Measurements from ENCODE around the gene IGSF11. TPM values are rescaled to one million over a fixed set of nuclear protein-coding genes. Genes with fewer than 3 reads are reported as not detected.

The IGSF11 gene
- total and polyA plus RNA-seq, 2 of the 4 experiments (the other 2 are of a cell fraction), result 0.18 TPM; not detected in 1

DNA sequence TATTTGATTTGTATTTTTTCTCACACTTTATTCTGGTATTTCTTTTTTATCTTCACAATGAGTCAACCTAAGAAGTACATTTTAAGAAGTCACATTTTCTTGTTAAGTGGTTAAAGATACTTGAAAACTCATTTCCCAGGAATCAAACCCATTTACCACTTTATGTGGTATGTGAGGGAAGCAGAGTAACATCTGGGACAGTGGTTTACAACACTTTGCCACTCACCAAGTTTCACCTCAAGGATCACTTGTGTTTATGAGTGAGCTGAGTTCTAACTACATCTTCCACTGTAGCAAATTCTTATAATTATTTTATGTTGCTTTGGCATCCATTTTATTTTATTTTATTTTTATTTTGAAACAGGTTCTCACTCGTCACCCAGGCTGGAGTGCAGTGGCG is 53.8 kb downstream of the IGSF11 start:
- H3K14ac ChIP-seq (replicated peaks; ENCODE audit: low read depth, low read length), result no peak overlapping the region
- H3K23ac ChIP-seq (ENCODE audit: low read depth, low read length), result no peak overlapping the region
- intact Hi-C loops (cut with micrococcal nuclease), result no loop called here
- no peak overlapping the region for H4K5ac ChIP-seq (ENCODE audit: low read depth, low read length)
- DNase-seq (no peak), ATAC-seq (ENCODE audit: low read depth) (no peak)
- no peak overlapping the region for H3K56ac ChIP-seq (ENCODE audit: extremely low read depth, insufficient read depth, low read length)
- H3K79me1 ChIP-seq (ENCODE audit: low read depth in 1 of 2, low read length in 2 of 2), result no peaks in the 10 kb centered on the region
- no peak overlapping the region for H4K8ac ChIP-seq (ENCODE audit: low read depth in 2 of 2, low read length in 2 of 2)
- no CpG with 5 or more reads among the region's 2 CpGs for WGBS, 2 experiments (ENCODE audit: extremely low coverage in 2 of 2, insufficient read length in 1 of 2)
- H3K4me3 ChIP-seq (ENCODE audit: insufficient read depth, low read depth, low read length), result no peak overlapping the region
- no peak overlapping the region for H3K27ac ChIP-seq (ENCODE audit: insufficient read depth, low read length)
- no peak overlapping the region for H3K4me2 ChIP-seq (ENCODE audit: low read depth, low read length)
- no peak overlapping the region for H2BK5ac ChIP-seq (ENCODE audit: low read depth, low read length, poor library complexity, severe bottlenecking)
- H2BK20ac ChIP-seq (ENCODE audit: low read depth, low read length), result no peak overlapping the region
- POLR2A ChIA-PET (ENCODE audit: unreplicated experiment), result no interaction called here
- H2BK15ac ChIP-seq (ENCODE audit: low read depth, low read length), result no peak overlapping the region
- in situ Hi-C loops (cut with MboI; ENCODE audit: low sequenced_read_pairs), result no loop called here
- CTCF ChIA-PET, result no interaction called here
- H3K9ac ChIP-seq (ENCODE audit: low read depth, low read length), result no peak overlapping the region
- TF ChIP-seq POLR2A (IDR thresholded peaks at IDR 0.05; ENCODE audit: low read depth, low read length) (no peak), CEBPB (IDR thresholded peaks at IDR 0.05; ENCODE audit: low read depth, low read length) (no peak), RAD21 (IDR thresholded peaks at IDR 0.05; ENCODE audit: low read length) (no peak), BHLHE40 (IDR thresholded peaks at IDR 0.05; ENCODE audit: low read depth, low read length) (no peak), MAFK (IDR thresholded peaks at IDR 0.05; ENCODE audit: low read depth, low read length) (no peak), NFE2L2 (IDR thresholded peaks at IDR 0.05; ENCODE audit: low read depth, low read length) (no peak), RCOR1 (IDR thresholded peaks at IDR 0.05; ENCODE audit: insufficient replicate concordance, low read length) (no peak), SMC3 (IDR thresholded peaks at IDR 0.05; ENCODE audit: low read depth, low read length) (no peak), FOS (IDR thresholded peaks at IDR 0.05; ENCODE audit: low read depth, low read length) (no peak), MXI1 (IDR thresholded peaks at IDR 0.05; ENCODE audit: borderline replicate concordance, low read depth, low read length) (no peak), MAZ (IDR thresholded peaks at IDR 0.05; ENCODE audit: borderline replicate concordance, low read depth, low read length) (no peak), CHD1 (IDR thresholded peaks at IDR 0.05; ENCODE audit: low read depth, low read length) (no peak), RFX5 (IDR thresholded peaks at IDR 0.05; ENCODE audit: low read depth, low read length) (no peak)
- TF ChIP-seq, protein P1, sequence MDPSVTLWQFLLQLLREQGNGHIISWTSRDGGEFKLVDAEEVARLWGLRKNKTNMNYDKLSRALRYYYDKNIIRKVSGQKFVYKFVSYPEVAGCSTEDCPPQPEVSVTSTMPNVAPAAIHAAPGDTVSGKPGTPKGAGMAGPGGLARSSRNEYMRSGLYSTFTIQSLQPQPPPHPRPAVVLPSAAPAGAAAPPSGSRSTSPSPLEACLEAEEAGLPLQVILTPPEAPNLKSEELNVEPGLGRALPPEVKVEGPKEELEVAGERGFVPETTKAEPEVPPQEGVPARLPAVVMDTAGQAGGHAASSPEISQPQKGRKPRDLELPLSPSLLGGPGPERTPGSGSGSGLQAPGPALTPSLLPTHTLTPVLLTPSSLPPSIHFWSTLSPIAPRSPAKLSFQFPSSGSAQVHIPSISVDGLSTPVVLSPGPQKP (IDR thresholded peaks at IDR 0.05; ENCODE audit: borderline replicate concordance, low read depth, low read length), result no peak
- TF ChIP-seq, protein P2, sequence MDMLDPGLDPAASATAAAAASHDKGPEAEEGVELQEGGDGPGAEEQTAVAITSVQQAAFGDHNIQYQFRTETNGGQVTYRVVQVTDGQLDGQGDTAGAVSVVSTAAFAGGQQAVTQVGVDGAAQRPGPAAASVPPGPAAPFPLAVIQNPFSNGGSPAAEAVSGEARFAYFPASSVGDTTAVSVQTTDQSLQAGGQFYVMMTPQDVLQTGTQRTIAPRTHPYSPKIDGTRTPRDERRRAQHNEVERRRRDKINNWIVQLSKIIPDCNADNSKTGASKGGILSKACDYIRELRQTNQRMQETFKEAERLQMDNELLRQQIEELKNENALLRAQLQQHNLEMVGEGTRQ (IDR thresholded peaks at IDR 0.05; ENCODE audit: low read depth, low read length), result no peak
- TF ChIP-seq, protein P3, sequence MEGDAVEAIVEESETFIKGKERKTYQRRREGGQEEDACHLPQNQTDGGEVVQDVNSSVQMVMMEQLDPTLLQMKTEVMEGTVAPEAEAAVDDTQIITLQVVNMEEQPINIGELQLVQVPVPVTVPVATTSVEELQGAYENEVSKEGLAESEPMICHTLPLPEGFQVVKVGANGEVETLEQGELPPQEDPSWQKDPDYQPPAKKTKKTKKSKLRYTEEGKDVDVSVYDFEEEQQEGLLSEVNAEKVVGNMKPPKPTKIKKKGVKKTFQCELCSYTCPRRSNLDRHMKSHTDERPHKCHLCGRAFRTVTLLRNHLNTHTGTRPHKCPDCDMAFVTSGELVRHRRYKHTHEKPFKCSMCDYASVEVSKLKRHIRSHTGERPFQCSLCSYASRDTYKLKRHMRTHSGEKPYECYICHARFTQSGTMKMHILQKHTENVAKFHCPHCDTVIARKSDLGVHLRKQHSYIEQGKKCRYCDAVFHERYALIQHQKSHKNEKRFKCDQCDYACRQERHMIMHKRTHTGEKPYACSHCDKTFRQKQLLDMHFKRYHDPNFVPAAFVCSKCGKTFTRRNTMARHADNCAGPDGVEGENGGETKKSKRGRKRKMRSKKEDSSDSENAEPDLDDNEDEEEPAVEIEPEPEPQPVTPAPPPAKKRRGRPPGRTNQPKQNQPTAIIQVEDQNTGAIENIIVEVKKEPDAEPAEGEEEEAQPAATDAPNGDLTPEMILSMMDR (conservative IDR thresholded peaks at IDR 0.05; ENCODE audit: low read depth, low read length), result no peak
- BruUV-seq (replicated peaks), result no TSS peak
- H3K36me3 ChIP-seq (ENCODE audit: control insufficient read depth, insufficient read depth, low read length), result no peaks in the 10 kb centered on the region
- no peak overlapping the region for H2AK9ac ChIP-seq (replicated peaks; ENCODE audit: low read depth, low read length, poor library complexity)
- no peaks in the 10 kb centered on the region for H3K4me1 ChIP-seq (ENCODE audit: control insufficient read depth, insufficient read depth, low read length)
- H2BK120ac ChIP-seq (ENCODE audit: low read depth, low read length), result no peak overlapping the region
- dilution Hi-C loops (cut with HindIII; ENCODE audit: low sequenced_read_pairs, unreplicated experiment), result no loop called here
- H2AK5ac ChIP-seq (ENCODE audit: low read depth, low read length), result no peak overlapping the region
- no peaks in the 10 kb centered on the region for H3K9me3 ChIP-seq (ENCODE audit: control insufficient read depth, insufficient read depth, low read length)
- H4K20me1 ChIP-seq (ENCODE audit: insufficient read depth, low read length), result no peaks in the 10 kb centered on the region
- H3K27me3 ChIP-seq (ENCODE audit: control insufficient read depth, insufficient read depth, low read length), result no peaks in the 10 kb centered on the region; the same call in 1 of the 2 replicates
- no peak overlapping the region for H3K4ac ChIP-seq (ENCODE audit: low read depth, low read length)
- H2AFZ ChIP-seq (replicated peaks; ENCODE audit: low read length, poor library complexity), result no peak overlapping the region
- H3K9me1 ChIP-seq (ENCODE audit: insufficient read depth, low read length), result no peaks in the 10 kb centered on the region
- no peak overlapping the region for H3K18ac ChIP-seq (ENCODE audit: low read depth, low read length)
- no peak overlapping the region for H4K91ac ChIP-seq (ENCODE audit: insufficient read depth, low read depth, low read length)
